Inflammatory macrophage (primary cell): ENCODE measurements around the gene AP3S1.
A peak's percentile ranks its signal among the peaks of the same experiment; 100 is the strongest.
"Not testable (repeated sequence)": the region's sequence is repeated elsewhere in the genome, so short reads cannot be mapped to it uniquely, and the experiment has no call there.

ENCODE experiments used
- DNase-seq, 2 donors: peaks; one replicate each; pipeline ENCODE4 v3.0.0-alpha.2; 2020 to 2022

Gene AP3S1

DNA sequence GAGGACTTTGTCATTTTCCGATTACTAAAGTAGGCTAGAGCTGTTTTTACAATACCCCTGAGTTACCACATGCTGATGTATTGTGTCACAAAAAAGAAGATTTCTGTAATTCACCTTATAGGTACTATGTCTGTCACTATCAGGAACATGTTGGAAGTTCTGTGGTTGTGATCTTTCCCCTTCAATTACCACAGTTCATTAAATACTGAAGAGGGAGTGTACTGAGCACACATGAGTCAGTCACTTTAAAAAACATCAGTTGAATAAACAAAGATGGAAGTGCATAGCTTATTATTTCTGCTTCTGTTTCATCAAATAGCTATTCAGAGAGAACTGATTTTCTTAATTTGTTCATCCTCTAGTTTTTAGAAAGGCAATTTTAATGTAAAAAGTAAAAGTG lies 31.7 kb downstream of the AP3S1 start:
- DNase-seq = no peak

DNA sequence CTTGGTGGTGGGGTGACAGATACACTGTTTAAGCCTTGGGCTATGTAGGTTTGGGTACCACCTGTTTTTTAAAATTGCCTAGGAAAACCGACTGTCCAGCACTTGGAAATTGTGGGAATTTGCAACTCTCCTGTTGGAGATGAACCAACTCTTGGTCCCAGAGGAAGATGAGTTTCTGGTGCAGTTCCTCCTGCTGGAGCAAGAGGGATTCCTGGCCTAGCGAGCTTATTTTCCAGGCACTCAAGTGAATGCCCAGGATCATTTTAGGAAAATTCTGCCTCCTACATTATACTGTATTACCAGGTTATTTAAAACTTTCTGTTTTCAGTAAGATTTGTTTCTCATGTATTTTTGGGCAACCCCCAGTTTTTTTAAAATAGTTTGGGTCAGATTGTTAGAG lies 33.7 kb downstream of the AP3S1 start:
- no peak for DNase-seq

DNA sequence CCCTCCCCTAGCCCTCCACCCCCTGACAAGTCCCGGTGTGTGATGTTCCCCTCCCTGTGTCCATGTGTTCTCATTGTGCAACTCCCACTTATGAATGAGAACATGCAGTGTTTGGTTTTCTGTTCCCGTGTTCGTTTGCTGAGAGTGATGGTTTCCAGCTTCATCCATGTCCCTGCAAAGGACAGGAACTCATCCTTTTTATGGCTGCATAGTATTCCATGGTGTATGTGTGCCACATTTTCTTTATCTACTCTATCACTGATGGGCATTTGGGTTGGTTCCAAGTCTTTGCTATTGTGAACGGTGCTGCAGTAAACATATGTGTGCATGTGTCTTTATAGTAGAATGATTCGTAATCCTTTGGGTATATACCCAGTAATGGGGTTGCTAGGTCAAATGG lies 35.6 kb downstream of the AP3S1 start:
- not testable (repeated sequence) for DNase-seq

DNA sequence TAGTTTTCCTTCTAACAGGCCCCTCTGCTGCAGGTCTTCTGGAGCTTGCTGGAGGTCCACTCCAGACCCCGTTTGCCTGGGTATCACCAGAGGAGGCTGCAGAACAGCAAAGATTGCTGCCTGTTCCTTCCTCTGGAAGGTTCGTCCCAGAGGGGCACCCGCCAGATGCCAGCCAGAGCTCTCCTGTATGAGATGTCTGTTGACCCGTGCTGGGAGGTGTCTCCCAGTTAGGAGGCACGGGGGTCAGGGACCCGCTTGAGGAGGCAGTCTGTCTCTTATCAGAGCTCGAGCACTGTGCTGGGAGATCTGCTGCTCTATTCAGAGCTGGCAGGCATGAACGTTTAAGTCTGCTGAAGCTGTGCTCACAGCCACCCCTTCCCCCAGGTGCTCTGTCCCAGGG lies 40.7 kb downstream of the AP3S1 start:
- not testable (repeated sequence) for DNase-seq

DNA sequence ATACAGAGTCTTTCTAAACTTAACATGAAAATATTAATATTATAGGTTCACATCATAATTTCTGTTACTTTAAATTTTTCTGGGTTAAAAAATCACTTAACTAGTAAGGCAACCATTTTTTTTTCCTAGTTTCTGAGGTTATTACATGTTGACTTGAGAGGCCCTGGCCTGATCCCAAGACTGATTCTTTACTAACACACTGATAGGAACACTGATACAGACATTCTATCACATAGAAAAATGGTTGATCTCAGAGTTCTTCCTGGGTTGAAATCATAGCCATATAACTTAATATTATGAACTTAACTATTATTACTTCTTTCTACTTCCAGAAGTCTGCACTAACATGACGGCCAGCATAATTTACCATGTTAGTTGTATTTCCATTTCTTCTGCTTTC lies 43.0 kb downstream of the AP3S1 start:
- no peak for DNase-seq

DNA sequence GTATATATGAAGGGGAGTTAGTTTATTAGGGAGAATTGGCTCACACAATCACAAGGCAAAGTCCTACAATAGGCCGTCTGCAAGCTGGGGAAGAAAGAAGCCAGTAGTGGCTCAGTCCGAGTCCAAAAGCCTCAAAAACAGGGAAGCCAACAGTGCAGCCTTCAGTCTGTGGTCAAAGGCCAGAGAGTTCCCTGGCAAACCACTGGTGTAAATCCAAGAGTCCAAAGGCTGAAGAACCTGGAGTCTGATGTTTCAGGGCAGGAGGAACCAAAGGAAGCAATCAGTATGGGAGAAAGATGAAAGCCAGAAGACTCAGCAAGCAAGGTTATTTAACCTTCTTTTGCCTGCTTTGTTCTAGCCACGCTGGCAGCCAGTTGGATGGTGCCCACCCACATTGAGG lies 43.5 kb downstream of the AP3S1 start:
- not testable (repeated sequence) for DNase-seq

DNA sequence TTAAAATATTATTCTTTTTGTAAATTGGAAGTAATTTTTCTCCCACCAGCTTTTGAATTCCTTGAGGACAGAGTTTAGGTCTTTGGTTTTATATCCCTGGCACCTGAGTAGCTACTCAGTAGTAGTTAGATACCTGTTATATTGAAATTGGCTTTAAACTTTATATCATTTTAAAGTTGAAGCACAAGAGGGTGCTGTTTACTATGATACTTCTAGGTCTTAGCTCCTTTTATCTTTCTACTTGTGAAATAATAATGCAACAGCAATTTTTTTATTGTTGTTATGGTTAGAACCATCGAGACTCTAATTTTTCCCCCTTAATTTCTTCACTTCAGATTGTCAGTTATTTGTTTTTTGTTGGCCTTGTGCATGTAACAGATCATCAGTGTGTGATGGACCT lies 46.3 kb downstream of the AP3S1 start:
- no peak for DNase-seq

DNA sequence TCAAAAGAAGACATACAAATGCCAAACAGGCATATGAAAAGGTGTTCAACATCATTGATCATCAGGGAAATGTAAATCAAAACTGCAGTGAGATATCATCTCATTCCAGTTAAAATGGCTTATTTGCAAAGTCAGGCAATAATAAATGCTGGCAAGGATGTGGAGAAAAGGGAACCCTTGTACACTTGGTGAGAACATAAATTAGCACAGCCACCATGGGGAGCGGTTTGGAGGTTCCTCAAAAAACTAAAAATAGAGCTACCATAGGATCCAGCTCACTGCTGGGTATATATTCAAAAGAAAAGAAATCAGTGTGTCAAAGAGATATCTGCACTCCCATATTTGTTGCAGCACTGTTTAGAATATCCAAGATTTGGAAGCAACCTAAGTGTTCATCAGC lies 50.3 kb downstream of the AP3S1 start:
- peak; percentile 26 to 45 for DNase-seq

DNA sequence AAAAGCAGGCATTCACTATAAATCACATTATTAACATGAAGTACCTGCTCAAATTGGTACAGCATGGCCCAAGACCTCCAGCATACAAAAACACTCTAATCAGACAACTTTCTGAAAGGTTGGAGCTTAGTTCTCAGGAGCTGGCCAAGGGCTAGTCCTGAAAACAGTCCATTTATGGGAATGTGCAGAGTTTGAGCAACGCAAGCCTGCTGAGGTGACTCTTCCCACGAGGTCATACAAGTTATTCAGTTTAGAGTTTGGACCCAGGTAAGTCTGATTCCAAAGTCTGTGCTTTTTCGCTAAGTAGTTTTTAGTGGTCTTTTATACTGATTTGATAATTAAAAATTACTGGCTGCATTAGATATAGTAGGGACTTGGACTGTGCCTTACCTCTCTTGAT lies 52.6 kb downstream of the AP3S1 start:
- no peak for DNase-seq

DNA sequence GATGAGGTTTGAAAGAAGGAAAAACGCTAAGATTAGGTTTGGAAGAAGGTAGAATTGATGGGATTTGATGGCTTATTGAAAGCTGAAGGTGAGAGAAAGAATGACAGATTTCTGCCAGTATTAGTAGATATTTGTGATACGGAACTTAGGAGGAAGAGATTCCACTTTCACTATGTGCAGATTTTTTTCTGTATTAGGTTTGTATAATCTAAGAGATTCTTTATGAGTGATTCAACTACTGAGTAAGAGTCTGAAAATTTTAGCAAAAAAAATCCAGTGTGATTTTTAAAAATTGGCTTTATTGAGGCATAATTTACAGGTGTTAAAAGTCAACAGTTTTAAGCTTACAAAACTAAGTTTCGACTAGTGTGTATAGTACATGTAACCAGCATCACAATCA lies 54.1 kb downstream of the AP3S1 start:
- DNase-seq = no peak

DNA sequence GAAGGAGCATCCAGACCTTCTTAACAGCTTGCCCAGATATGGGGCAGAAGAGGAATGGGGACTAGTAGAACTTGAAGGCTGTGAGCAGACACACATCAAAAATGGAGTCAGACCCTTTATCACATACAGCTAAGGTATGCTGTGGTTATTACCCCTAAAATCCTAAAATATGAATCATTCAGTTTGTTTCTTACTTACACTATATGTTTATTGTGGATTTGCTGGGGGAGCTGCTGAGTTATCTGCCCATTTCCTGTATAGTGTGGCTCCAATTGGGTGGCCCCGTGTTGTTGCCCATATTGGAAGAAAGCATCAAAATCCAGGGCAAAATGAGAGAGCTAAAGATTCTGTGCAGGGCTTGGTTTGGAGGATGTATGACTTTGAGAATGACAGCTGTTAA lies 56.9 kb downstream of the AP3S1 start:
- DNase-seq = no peak

DNA sequence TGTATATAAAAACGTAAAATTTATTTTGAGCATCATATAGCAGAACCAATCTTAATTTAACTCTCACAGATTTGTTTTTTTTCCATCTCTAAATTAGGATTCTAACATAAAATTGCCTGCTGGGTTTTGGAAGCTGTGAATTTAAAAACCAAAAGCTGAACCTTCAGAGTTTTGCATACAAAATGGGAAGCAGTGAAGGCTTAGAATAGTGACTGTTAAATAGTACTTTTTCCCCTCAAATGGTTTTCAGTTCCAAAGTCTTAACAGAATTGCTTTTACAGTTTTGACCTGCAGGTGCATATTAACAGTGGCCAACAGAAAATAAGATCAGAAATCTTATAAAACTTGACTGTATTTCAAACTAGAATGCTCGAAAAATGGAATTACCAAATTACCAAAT lies 65.4 kb downstream of the AP3S1 start:
- no peak for DNase-seq

DNA sequence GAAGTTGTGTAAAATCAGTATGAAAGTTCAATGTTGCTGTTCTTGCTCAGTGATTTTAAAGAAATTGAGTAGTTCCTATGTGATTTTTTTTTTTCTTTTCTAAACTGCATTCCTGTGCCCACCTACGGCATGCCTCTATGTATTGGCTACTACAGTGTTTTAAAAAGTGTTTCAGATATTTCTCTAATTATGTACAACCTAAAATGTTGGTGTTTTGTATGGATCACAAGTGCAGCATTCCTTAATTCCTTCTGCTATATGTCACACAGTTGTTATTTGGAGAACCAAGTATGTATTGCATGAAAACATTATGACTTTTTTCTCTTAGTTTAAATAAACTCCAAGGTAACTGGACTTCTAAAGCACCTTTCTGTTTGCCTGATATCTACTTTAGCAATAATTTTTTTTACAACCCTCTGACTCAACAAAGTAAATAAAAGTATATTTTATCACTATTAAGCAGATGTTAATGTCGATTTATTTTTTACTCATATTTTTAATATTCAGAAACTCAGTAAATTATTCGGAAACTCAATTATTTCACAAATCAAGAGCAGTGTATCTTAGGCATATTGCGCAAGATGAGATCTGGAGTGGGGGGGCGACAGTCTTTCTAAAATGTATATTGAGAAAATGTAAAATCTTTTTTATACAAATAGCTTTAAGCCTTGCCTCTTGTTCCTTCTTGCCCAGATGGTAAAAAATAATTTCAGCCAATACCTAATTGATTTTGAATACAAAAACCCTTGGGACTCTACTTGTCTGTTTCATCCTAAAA lies 72.1 kb downstream of the AP3S1 start:
- DNase-seq = not testable (repeated sequence)

DNA sequence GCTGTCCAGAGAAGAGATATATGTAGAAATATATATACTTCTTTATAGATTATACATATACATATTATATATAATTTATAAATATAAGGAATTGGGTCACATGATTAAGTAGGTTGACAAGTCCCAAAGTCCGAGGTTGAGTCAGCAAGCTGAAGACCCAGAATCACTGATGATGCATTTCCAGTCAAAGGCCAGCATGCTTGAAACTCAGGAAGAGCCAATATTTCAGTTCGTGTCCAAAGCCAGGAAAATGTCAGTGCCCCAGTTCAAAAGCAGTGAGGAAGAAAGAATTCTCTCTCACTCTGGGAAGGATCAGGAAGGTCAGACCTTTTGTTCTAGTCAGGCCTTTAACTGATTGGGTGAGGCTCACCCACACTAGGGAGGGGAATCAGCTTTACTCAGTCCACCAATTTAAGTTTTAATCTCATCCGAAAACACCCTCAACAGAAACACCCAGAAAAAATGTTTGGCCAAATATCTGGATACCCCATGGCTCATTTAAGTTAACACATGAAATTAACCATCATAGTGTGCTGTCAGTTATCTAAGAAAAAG lies 78.5 kb downstream of the AP3S1 start:
- DNase-seq = no peak

DNA sequence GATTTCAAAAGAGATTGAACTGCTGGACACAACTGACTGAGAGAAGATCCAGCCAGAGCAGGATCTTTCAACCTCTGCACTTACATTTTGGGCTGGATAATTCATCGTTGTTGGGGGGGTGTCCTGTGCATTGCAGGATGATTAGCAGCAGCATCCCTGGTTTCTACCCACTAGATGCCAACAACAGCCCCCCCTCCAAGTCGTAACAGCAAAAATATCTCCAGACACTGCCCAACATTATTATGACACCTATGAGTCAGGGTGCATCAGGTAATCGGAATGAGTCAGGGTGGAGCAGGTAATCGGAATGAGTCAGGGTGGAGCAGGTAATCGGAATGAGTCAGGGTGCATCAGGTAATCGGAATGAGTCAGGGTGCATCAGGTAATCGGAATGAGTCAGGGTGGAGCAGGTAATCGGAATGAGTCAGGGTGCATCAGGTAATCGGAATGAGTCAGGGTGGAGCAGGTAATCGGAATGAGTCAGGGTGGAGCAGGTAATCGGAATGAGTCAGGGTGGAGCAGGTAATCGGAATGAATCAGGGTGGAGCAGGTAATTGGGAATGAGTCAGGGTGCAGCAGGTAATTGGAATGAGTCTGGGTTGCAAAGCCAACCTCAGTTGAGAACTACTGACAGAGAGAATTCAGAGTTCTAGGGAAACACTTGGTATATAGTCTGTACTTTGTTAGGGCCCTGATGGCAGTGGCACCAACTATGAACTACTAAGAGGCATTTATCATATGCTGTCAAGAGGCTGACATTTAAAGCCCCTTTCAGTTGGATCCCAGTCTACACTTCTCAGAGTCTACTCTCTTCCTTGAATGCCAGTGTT lies 87.1 kb downstream of the AP3S1 start:
- DNase-seq = not testable (repeated sequence)

DNA sequence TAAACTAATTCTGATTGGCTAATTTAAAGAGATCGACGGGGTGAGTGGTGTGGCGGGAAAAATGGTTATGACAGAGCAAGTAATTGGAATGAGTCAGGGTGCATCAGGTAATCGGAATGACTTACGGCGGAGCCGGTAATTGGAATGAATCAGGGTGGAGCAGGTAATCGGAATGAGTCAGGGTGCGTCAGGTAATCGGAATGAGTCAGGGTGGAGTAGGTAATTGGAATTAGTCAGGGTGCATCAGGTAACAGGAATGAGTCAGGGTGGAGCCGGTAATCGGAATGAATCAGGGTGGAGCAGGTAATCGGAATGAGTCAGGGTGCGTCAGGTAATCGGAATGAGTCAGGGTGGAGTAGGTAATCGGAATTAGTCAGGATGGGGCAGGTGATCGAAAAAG lies 88.4 kb downstream of the AP3S1 start:
- not testable (repeated sequence) for DNase-seq

DNA sequence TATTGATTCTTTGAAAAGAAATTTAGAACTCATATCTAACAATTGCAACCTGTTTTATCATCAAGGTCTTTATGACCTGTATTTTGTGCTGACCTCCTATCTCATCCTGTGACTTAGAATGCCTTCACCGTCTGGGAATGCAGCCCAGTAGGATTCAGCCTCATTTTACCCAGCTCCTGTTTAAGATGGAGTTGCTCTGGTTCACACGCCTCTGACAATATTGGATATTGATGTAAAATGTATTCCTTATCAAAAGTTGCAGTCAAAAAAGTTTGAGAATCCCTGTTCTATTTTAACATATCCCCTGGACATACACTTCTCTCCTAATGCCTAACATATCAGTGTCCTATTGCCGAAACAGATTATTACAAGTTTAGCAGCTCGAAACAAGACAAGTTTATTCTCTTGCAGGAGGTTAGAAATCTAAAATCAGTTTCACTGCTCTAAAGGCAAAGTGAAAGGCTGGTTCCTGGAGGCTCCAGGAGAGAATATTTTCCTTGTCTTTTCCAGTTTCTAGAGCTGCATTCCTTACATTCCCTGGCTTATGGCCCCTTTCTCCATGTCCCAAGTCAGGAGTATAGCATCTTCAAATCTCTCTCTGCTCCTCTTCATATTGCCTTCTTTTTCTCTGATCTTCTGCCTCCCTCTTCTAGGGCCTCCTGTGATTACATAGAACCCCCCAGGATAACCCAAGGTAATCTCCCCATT lies 89.0 kb downstream of the AP3S1 start:
- no peak for DNase-seq

DNA sequence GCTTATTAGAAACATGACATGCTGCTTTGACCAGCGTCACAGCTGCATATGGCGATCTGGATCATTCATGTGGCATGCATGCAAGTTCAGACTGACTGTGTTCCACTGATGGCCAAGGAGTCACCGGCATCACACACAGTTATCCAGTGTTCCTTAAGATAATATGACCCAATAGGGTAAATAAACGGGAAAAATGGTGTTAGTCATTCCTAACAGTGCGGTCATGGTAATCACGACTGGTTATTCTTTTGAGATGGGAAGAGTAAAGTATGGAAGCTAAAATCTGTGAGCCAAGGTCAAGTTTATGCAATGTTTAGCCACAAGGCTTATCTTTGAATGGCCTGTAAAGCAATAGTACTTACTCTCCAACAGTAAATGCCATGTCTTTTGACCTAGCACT lies 91.3 kb downstream of the AP3S1 start:
- DNase-seq = no peak

DNA sequence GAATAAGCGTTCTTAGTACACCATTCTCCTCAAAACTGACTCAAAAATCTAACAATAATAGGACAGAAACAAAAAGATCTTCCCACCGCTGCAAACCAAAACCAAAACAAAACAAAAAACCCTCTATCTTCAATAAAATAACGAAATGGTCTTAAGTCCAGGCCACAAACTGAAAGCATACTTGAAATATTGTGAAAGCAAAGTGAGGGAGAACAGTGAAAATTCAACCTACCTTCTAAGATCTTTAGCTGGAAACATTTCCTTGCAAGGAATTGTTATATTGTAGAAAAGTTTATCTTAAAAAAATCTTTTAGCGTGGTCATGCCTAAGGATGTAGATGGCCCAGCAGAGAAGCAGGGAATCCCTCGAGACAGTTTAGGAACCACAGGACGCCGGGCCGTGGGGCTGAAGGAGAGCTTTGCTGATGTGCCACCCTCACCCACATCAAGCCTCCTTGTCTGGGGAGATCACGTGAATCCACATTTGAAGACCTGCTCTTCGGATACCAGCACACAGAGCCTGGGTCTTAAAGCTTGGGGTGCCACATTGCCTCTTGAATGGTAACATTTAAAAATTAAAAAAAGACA lies 92.7 kb downstream of the AP3S1 start:
- DNase-seq = no peak

DNA sequence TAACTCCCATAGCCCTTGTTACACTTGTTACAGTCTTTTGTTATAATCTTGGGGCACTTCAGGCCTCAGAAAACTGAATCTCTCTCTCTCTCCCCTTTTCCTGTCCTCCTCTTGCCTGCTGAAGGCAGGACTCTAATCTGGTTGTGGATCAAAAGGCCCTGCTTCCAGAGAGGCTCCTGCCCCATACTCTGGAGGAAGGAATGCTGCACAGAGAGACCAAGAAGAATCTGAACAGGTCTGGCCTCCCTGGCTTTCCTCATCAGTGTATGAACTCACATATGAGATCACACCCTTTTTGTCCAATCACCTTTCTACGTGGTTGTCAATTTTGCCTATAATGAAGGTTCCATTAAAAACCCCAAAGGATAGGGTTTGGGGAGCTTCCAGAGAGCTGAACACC lies 94.3 kb downstream of the AP3S1 start:
- no peak for DNase-seq

DNA sequence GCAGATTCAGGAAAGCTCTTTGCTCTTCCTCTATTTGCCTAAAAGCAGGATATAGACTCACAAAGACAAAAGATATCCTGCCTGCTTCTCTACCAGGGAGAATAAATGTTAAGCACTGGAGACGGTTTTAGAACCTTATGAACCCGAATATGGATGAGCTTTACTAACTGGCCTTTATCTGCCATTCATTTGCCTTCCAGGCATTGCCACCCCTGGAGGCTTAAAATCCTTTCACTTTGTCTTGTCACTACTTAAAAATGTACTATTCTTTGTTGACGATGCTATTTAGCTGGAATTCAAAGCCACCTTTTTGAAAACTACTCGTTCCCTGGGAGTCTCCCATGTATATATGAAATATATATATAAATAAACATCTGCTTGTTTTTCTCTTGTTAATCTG lies 97.3 kb downstream of the AP3S1 start:
- DNase-seq = no peak

DNA sequence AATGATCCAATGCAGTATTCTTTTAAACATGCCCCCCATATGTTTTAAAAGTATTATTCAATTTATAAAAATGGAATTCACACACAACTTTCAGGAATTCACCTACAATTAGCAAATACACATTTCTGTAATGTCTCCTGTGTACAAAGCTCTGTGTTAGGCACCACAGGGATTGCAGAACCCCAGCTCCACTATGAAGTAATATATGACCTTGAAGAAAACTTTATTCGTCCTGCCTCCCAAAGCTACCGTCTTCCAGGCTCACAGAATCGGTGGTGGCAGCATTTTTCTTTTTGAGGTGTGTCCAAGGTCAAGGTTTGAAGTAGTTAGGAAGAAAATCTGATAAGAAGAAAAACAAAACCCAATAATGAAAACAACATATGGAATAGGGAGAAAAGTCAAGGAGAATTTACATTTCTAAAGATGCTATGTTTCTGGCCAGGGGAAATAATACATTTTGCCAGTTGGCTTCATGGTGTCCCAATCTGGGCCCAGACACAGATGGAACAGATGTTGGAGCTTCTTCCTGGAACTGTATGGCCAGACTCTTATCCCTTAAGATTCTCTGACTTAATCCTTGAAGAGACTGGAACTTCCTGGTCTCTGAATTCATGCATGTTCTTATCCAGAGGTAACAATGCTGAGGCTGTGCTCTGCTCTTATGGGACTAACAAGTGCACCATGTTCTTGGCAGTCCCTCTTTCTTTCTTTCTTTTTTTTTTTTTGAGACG lies 98.5 kb downstream of the AP3S1 start:
- no peak for DNase-seq
